ENCODE results near the gene PFN3. TPM values are rescaled to one million over a fixed set of nuclear protein-coding genes. Genes with fewer than 3 reads are reported as not detected.
"Not testable (repeated sequence)": the region's sequence is repeated elsewhere in the genome, so short reads cannot be mapped to it uniquely, and the experiment has no call there.

PFN3 gene
- polyA plus RNA-seq, 5 donors: not detected

- peak; percentile 100 for DNase-seq
These were observed 25.5 kb upstream of the PFN3 start for GRCh38 chr5:177425801-177426565.

GRCh38 chr5:177425196-177425800 is 24.8 kb upstream of the PFN3 start:
- DNase-seq: no peak

- no peak for DNase-seq
These were observed 23.2 kb upstream of the PFN3 start for GRCh38 chr5:177423671-177424070.

GRCh38 chr5:177421062-177421798 is 20.8 kb upstream of the PFN3 start:
- no peak for DNase-seq

DNA sequence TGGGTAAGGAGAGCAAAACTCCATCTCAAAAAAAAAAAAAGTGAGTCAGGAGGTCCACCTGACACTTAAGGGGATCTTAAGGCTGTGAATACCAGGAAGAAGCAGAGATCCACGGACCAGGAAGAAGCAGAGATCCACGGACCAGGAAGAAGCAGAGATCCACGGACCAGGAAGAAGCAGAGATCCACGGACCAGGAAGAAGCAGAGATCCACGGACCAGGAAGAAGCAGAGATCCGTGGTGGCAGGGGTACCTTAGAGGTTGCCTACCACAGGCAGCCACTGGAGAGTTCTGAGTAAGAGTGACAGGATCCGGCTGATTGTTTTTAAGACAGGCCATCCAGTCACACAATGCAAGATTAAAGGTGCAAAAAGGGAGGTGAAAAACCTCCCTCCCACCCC is 20.0 kb upstream of the PFN3 start:
- not testable (repeated sequence) for DNase-seq

DNA sequence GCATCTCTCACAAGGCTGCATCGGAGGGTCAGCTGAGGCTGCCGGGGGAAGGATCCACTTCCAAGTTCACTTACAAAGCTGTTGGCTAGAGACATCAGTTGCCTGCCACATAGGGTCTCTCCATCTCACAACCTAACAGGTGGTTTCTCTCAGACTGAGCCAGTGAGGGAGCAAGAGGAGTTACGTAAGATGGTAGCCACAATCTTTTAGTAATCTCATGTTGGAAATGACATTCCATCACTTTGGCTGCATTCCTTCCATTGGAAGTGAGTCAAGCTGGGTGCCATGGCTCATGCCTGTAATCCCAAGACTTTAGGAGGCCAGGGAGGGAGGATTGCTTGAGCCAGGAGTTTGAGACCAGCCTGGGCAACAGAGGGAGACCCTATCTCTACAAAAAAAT is 18.6 kb upstream of the PFN3 start:
- peak in 1 of 2 donors; percentile 61 for DNase-seq

DNA sequence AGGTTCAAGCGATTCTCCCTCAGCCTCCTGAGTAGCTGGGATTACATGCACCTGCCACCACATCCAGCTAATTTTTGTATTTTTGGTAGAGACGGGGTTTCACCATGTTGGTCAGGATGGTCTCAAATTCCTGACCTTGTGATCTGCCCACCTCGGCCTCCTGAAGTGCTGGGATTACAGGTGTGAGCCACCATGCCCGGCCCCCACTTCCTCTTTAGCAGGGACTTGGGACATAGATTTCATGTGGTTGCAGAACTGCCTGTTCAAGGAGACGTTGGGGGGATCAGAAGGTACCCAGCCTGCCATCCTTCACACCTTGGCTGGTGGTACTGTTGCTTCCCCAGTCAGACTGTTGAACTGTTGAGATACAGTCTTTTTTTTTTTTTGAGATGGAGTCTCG is 16.6 kb upstream of the PFN3 start:
- DNase-seq: not testable (repeated sequence)

- no peak for DNase-seq
These were observed 14.0 kb upstream of the PFN3 start for GRCh38 chr5:177414481-177414880.

DNA sequence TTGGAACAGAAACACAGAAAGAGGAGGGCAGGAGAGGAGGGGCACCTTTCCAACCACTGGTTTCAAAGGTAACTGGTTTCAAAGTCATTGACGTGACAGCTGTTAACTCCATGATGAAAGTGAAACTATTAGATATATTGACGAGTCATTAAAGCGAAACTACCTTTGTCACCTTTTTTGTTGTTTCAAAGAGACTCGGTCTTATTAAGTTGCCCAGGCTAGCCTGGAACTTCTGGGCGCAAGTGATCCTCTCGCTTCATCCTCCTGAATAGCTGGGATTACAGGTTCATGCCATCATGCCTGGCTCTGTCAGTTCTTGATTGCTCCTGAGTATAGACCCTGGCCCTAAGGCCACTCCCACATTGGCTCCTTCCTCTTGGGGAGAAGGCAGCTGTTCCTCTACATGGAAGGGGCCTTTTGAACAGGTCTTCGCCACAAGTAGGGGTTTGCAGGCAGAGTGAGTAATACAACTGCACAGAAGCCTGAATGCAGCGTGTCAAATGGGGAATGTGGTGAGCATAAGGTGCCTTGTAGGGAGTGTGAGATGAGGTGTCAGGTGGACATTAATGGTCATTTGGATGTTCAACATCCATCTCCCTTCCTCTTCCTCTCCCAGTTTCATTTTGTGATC is 12.3 kb upstream of the PFN3 start:
- DNase-seq: no peak

DNA sequence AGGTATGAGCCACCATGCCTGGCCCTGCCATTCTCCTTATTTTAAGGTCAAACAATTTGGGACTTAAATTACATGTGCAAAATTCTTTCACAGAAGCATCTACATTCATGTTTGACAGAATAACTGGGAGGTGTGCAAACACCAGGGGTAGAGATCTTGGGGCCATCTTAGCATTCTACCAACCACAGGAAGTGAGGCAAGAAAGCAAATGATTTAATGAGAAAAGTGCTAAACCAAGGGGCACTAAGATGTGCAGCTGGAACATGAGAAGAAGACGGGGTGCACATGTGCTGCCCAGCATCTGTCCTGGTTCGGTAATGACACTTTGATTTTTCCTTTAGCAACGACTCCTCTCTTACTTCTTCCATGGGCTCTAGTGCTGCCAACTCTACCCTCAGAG is 10.1 kb upstream of the PFN3 start:
- no peak for DNase-seq

DNA sequence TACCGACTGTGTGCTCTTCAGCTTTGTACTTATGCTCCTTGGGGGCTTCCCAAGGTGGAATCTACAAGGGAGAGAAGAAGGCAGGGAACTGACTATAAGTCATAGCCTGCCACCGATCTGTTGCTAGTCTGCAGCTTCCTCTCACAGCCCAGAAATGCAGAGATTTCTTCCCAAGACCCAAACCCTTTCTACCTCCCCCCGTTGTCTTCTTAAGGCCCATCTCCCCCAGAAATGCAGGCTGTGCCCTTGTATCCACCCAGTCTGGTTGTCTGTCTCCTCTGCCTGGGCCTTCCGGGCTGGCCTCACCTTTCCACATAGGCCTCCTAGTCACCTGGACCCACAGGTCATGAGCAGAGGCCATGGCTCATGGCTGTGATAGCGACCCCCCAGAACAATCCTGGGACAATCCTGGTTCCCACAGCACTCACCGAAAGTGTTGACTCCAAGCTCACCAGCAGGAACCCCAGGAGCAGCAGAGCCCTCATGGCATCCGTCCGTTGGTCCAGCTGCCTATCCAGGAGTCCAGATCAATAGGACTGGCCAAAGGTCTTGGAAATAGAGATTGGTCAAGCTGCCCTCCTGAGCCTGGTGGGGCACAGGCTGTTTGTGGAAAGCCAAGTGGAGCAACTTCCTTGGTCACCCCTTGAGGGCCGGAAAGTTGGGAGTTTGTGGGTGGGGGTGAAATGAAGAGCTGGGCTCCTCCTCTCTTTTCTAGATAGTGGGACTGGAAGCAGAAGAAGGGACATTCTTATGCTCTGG is 8.8 kb upstream of the PFN3 start, which contains the start of gene F12:
Gene F12, minus strand, starts transcription at position 522 of the 759 bp plus-strand sequence. Its CDS starts 37 bp downstream, at position 485.
- no peak for DNase-seq

- no peak for DNase-seq
These were observed 5.3 kb upstream of the PFN3 start for GRCh38 chr5:177405805-177406204.

DNA sequence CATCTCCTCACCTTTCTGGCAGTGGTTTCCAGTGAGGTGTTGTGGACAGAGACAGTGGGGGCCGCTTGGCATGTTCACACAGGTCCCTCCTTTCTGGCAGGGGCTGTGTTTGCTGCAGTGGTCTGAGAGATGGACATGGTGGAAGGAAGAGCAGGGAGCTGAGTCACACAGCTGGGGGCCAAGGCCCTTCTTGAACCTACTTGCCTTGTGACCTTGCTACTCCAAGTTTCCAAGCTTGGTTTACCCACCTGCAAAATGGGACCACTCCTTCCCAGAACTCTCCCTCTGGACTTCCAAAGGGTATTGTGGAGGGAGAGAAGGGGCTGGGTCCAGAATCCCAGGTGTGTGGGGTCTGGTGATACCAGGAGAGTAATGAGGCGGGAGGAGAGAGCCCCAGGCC is 4.9 kb upstream of the PFN3 start:
- no peak for DNase-seq

DNA sequence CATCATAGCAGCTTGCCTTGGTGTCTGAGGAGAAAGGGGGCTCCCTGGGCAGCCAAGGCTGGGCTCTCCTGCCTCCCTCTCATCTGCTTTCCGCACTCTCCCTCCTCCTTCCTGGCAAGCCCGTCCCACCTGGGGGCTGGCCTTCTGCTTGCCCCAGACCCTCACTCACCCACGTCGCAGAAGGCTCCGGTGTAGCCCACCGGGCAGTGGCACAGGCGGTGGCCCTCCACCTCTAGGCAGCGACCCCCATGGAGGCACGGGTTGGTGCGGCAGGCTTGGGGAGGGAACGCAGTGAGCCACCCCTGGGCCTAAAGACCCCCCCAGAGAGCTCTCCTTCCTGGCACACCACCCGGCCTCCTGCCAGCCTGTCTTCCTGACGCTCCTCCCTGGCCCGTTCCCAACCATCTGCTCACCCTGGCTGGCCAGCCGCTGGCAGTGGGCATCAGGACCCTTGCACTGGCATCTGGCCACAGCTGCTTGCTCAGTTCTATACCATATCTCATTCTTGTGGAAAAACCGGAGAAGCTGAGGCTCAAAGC is 4.2 kb upstream of the PFN3 start:
- DNase-seq: no peak

- DNase-seq: peak; percentile 80 to 81
These were observed 3.6 kb upstream of the PFN3 start for GRCh38 chr5:177403792-177404640.

DNA sequence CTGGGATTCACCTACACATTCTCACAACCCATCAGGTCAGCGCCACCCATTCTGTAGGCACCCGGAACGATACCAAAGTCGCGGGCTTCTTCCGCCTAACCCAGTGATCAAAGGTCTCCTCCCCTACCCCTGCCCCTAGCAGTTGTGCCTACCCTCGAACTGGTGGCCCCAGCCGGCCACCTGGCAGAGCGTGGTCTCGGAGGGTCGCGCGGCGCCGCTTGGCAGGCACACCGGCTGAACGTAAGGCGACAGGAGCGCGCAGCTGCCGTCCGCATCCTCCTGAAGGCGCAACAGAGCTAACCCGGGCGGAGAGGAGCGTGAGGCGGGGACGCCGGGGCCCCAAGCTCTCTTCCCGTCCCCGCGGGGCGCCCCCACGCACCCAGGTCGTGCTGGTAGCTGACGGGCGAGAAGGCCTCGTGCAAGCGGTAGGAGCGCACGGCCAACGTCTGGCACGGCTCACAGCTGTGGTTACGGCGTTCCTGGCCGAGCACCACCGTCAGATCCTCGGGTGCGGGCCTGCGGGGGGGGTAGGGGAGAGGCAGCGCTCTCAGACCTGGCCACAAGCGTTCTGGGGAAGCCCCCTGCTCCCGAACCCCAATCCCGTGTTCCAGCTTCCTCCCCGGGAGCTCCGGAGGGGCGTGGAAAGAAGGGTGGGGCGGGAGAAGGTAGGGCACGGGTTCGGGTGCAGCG is 2.8 kb upstream of the PFN3 start:
- DNase-seq: no peak

GRCh38 chr5:177402271-177403043 is 2.0 kb upstream of the PFN3 start:
- DNase-seq: no peak

GRCh38 chr5:177397875-177398390 is 2.5 kb downstream of the PFN3 start:
- DNase-seq: no peak

DNA sequence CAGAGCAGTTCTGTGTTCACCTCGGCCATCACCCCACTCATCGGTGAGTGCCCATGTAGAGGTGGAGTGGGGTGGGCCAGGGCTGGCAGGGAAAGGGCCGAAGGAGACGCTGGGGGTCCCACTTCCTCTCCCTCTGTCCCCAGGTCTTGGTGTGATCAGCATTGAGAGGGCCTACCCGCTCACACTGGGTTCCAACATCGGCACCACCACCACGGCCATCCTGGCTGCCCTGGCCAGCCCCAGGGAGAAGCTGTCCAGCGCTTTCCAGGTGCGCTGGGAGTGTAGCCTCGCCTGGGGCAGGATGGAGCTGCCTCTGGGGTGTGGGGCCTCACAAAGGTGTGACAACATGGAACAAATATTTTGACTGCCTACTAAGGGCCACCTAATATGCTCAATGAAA is 3.7 kb downstream of the PFN3 start:
- DNase-seq: no peak

All from right lung (tissue), 5 donors.